ENCODE measurements around the gene LRMDA.
"Not testable (repeated sequence)": the region's sequence is repeated elsewhere in the genome, so short reads cannot be mapped to it uniquely, and the experiment has no call there.

Gene LRMDA

DNA sequence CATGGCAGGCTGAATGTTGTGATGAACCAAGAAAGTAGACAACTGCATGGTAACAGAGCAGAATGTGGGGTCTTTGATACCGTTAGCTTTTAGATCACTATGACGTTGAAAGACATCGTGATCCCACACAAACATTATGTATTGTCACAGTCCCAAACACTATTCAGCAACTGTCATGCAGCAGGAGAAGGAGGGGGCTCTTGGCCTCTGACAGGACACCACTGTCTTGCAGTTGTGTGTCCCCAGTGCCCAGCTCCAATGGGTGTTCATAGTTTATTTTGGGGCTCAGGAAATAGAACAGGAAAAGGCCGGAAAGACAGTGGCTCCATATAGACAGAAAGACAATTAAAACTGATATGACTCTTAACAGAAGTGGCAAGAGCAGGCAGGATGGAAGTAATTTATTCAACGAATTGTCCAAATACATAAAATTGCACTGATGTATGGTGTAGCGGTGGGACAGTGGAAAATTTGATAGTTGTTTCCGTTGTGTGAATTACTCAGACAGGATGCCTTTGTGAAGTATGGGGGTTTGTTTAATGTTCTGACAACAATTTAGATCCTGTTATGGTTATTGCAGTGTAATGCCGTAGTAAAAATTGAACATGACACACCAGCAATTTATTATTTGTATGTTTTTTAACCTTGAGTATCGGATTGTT lies 292.0 kb downstream of the LRMDA start:
- DNase-seq, result no peak

DNA sequence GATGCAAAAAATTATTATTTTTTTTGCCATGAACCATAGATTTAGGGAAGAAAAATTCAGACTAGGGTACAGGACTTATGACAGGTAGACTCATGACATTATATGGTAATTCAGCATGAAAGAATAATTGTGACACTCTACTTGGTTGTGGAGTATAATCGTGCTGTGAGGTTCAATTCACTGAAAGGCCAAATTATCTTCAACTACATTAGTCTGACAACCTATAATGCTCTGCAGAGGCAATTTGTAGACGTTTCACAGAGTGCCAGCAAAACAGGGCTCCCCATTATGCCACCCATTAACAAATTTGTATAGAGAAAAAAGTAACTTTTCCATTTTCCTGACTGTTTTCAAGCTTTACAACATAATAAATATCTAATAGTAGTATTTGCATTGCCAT lies 292.6 kb downstream of the LRMDA start:
- DNase-seq, result no peak

DNA sequence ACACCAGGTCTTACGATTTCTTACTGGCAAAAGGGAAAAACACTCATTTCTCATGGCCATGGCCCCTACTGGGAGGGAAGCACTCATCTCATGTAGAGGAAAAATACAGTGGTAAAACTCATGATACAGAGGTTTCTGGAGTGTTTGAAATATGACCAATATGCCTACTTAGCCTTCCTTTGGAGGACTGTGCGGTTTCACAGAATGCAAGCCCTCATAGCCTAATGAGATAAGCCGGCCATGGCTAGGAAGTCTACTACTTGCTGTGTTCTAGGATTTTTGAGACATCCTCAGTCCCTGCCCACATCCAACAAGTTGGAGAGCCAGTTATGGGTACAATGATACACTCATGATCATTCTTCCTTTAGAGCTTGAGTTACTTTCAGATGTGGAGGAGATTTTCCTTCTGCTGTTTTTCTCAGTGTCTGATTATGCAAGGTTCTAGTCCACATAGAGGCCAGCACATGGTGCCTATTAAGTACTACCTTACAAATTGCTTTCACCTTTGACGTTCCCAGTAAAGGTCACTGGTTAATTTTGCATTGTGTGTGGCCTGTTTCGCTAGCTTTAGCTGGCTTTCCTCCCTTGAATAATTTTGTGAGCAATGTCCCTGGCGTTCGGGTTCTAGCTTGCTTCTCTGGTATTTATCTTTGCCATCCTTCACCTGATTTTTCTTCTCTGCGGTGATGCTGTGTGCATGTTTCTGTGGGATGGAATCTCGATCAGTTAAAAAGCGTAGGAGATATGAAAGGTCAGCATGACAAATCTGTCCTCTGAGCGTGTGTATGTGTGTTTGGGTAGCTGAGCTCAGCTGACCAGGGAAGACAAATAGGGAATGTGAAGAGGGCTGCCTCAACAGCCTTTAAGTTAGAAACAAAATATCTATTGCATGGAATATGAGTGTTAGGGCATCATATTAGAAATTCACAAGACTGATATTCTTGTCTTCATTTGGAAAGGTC lies 295.4 kb downstream of the LRMDA start:
- DNase-seq, result no peak

DNA sequence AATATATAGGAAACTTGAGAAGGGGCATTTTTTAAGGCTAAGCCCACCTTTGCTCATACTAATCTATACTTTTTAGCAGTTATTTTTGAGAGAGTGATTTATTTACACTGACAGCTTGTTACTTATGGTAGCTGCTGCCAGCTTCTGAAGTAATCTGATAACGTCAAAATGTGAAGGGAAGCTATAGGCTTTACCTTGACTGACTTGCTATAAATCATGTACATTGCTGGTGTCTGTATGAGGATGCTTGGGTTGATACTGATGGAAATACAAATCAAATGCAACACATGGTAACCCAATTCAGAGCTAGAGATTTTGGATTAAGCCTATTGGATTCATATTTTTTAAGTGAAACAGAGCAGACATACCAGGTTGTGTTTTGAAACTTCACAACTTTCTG lies 299.4 kb downstream of the LRMDA start:
- no peak for DNase-seq

DNA sequence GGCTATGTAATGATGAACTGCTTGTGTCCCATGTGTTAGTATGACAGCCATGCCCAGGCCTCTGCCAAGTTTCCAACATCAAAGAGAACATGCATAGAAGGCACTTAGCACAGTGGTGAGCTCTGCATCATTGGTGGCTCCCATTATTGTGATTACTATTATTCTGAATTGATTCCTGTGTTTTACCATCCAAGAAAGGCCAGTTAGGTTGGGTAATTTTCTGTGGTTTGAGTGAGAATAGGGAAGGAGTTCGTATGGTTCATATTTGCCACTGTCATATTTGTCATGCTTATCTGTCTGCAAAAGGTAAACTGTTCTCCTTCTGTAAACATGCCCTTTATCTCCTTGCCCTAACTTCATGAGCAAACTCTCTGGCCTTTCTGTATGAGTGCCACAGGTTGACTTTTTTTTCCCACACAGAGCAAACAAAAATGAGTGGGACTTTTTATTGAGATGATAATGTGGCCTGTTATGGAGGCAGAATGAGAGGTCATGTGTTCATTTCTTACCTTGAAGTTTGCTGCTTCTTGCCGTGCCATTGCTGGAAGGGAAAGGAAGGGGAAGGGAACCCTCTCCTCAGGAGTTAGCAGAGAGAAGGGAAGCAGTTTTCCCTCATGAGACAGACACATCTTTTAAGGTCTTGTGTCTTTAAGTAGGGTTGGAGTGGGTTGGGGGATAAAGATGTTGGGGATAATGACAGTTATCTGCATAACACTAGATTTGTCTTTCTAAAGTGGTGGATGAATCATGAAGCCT lies 301.9 kb downstream of the LRMDA start:
- no peak for DNase-seq

DNA sequence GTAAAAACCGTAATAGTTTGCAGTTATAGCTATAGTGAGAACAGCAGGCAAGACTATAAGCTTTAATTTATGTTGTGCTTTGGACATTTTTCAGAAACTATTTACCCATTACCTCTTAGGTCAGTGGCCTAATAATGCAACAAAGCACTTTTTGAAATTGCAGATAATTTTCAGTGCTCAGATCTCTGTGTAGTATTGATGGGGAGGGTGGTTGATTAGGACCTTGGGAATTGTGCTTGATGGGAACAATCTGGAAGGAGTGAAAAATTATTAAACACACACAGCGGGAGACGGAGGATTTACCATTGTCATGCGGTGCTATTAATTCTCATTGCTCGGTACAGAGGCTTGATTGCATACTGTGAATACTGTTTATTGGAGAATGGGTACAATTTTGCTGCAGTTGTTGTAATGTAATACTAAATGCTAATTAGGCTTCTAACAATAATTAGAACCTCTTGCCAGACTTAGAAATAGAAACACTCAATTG lies 304.8 kb downstream of the LRMDA start:
- no peak for DNase-seq

DNA sequence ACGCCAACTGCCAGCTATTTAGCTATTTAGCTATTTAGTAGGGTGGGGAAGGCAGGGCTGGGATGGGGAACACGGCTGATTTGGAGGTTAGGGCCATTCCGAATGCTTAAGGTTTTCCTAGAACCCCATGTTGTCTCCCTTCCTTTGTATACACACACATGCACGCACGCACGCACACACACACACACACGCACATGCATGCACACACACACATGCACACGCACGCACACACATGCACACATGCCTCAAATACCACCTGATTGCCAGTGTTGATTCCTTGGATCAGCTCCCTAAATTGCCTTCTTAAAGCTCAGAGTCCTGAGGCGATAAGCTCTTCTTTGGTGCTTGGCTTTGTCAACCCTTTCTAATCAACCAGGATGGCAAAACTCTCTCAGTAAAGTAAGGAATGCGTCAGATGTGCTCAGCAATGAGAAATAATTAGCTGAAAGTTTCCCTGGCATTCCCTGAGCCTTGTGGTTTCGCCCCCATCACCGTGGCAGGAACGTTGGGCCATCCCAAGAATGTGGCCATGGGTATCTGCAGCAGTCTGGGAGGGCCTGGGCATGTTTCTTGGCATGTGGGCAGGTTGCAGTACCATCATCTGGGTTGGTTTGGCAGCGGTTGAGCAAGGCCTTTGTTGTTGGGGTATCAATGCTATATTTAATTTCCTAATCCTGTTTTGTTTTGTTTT lies 305.6 kb downstream of the LRMDA start:
- DNase-seq, result no peak

DNA sequence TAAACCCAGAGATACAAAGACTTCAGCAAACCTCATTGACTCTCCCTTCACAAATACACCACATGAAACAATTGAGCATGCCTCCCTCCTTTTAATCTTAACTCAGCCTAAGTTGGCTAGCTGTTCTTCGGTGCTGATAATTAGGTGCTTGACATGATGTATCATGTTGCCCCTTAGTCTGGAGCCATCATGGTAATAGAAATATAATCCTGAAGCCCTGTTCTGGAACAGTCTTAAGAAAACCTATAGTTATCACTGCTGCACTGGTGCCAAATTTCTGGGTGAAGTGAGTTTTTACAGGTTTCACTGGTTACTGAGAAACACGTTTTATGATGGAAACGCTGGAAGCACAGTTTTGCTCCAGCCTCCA lies 306.1 kb downstream of the LRMDA start:
- no peak for DNase-seq

DNA sequence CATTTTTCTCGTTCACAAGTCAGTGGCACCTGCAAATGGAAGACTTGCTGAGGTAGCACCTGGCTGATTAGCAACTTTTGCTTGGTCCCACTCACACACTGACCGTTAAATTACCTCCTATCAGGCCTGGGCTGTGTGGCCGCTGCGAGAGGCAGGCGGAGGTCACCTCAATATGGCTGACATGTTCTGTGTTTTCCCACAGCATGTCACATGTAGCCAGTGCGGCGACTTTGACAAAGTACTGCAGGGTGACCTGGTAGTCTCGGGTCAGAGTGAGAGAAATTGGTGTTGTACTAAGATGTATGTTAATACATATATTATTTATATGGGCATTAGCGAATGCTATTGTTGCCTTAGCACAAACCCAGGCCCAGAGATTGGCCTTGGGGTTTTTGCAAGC lies 307.5 kb downstream of the LRMDA start:
- no peak for DNase-seq

DNA sequence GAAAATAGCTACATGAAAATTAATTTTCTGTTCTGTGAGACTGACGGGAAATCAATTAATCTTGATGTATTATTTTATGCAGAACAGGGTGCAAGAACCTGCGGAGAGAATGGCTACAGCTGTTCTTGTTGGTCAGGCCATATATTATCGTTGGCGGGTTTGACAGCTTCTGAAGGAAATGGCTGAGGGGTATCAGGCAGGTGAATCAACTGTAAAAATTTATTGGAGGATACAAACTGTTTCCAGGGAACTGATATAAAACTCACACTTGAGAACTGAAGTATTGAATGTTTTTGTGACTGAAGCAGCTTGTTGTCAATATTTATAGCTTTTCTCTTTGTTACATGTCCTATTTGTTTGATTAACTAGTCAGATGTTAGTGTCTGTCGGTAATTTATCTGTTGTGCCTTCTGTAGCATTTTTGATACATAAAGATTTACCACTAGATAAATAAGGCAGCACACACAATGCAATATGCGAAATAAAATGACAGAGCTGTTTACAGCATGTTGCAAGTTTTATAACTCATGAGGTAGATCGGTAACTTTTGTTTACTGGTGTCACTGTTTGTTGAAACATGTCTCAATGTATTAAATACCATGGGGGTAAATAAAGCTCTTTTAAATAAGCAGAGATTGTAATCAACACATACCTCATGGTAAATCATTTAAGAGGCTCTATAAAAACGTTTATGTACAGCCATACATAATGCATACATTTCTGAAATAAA lies 308.2 kb downstream of the LRMDA start:
- no peak for DNase-seq

DNA sequence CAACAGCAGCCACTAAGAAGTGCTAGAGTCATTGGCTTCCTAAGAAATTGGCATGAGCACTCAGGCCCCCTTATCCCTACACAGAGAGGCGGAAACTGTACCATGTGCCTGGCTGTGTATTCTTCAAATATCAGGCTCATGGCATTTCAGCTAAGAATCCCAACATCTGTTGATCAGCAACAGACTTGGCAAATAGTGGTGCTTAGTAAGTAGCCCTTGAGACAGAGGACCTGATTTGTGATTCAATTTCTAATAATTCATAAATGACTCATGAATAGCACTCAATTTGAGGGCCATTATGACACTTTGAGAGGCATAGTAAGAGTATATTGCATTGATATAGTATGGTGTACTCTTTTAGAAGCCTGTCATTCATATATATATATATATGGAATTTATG lies 309.1 kb downstream of the LRMDA start:
- no peak for DNase-seq

DNA sequence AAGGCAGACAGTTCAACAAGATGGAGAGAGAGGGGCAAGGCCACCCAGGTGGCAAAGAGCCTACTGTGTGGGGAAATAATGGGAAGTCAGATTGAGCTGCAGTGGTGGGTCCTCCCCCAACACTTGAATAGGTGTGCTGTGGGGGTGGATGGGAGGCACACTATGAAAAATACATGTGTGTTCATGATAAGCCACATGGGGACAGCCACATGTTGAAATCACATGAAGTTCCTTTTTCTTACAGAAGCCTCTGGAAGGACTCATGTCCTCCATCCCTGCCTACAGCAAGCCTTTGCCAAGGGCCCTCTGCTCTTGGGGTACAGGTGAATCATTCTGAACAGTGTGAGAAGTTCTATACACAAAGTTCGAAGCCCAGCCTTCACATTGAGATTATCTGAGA lies 310.9 kb downstream of the LRMDA start:
- no peak for DNase-seq

DNA sequence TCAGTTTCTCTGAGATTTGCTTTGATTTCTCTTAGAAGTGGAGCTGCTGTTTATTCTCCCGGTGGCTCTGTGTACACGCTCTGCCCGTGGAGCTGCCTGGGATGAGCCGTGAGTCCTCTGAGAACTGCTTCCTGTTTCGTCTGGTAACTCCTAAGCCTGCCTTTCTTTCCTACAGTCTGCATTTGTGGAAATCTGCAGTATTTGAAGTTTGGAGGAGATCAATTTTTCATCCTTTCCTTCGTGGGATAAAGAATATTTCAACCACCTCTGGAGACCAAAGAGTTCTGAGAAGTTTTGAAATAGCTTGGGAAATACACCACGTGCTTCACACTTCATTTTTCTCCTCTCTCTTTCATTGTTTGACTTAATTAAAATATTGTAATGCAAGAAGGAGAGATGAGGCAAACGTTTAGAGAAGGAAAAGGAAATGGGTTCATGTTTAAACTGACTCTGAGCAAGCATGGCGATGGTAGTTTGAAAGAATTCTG lies 311.9 kb downstream of the LRMDA start:
- no peak for DNase-seq

DNA sequence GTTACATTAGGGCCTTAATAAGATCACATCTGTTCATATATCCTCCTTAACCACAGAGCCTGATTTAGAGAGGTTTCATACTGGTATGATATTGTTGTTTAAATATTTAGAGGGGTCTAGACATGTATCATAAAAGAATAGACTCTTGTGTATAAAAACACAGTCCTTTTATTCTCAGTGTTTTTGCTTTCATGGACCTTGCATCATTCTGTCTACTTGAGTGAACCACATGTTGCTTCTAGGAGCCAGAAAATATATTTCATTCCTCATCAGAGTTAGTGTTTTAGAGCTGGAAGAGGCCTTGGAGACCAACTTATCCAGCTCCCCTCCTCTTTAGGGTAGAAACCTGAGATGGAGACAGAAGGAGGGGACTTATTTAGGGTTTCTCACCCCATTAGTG lies 312.8 kb downstream of the LRMDA start:
- no peak for DNase-seq

DNA sequence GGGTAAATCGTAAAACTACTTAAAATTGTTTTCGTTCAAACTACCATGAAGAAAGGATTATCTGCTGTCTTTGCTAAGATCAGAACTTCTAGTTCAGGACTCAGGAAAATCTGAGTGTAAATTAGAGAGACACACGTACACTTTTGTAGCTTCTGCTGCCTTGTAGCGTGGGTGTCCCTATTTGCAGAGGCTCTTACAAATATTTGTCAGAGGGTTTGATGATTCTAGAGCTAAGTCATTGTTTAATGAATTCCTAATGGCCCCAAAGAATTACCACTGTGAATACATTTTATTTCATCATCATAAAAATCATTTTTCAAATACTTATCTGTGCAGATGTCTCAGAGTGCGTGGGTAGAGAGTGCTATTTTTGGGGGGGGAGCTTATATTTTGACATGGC lies 314.9 kb downstream of the LRMDA start:
- no peak for DNase-seq

DNA sequence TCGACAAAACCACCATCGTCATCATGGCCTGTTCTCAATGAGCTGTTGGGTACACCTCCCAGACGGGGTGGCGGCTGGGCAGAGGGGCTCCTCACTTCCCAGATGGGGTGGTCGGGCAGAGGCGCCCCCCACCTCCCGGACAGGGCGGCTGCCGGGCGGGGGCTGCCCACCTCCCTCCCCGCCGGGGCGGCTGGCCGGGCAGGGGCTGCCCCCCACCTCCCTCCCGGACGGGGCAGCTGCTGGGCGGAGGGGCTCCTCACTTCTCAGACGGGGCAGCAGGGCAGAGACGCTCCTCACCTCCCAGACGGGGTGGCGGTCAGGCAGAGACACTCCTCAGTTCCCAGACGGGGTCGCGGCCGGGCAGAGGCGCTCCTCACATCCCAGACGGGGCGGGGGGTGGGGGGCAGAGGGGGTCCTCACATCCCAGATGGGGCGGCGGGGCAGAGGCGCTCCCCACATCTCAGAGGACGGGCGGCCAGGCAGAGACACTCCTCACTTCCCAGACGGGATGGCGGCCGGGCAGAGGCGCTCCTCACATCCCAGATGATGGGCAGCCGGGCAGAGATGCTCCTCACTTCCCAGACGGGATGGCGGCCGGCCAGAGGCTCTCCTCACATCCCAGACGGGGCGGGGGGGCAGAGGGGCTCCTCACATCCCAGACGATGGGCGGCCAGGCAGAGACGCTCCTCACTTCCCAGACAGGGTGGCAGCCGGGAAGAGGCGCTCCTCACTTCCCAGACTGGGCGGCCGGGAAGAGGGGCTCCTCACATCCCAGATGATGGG lies 318.9 kb downstream of the LRMDA start:
- not testable (repeated sequence) for DNase-seq

DNA sequence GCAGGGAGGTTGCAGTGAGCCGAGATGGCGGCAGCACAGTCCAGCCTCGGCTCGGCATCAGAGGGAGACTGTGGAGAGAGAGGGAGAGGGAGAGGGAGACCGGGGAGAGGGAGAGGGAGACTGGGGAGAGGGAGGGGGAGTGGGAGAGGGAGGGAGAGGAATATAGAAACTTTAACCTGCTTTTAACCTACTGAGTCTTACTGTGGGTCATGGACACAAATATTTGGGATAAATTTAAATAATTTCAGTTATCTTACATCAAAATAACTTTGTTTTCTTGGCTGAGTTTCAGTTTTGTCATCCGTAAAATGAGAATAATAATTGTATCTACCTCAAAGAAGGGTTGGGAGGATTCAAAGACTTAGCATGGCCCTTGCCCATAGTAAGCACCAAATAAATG lies 319.8 kb downstream of the LRMDA start:
- no peak for DNase-seq

DNA sequence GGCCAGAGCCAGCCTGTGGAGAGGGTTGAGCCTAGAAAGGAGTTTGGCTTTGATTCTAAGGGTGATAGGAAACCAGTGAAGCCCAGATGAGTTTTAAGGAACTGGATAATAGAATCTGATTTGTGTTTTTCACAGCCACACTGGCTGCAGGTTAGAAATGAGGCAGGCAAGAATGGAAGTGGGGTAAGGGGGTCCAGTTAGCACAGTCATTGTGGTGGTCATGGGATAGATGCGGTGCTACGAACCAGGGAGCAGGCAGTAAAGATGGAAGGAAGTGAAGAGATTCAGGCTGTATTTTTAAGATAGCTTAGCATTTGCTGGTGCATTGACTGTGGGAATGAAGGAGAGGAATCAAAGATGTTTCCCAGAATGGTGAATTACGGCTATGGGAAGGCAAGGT lies 322.2 kb downstream of the LRMDA start:
- no peak for DNase-seq

DNA sequence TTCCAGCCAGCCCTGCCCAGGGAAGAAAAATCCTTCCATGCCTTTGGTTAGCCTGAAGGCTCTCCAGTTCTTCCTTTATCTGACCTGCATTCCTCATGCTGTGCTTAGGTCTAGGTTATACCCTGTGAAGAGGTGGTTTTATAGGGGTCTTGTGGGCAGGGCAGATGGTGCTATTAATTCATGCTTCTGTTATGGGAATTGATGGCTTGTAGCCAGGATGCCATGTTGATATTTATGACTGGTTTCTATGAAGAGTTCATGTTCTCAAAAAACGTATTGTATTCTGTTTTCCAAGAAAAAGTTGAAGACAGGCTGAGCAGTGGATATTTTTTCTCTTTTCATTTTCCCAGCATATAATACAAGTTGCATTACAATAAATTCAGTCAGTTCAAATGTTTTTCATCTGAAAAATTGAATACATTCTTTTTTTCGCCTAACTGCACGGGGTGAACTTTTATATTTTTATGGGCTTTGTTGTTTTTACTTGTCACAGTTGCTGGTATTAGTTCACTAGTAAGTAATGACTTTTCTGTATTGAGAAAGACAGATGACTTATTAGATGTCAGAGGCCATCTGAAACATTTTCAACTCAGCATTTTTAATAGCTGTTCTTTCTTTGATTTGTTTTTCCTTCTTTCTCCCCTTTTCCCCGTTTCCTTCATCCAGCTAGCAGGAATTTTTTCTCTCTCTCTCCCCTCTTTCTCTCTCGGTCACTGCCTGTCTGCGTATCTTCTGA lies 322.8 kb downstream of the LRMDA start:
- no peak for DNase-seq

DNA sequence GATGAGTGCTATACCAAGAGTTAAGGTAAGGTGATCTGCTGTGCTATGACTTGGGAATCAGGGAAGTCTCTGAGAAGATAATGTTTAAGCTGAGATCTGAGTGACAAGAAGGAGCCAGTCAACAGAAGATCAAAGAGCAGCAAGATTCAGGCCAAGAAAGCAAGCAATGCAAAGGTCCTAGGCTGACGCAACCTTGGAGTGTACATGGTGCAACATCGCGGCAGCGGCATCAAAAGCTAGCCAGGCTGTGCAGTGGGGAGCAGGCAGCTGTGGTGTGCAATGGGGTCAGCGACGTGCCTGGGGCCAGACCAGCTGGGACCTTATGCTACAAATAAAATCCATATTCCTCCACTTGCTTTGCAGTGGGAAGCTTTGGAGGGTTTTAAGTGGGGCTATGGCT lies 324.1 kb downstream of the LRMDA start:
- no peak for DNase-seq

DNA sequence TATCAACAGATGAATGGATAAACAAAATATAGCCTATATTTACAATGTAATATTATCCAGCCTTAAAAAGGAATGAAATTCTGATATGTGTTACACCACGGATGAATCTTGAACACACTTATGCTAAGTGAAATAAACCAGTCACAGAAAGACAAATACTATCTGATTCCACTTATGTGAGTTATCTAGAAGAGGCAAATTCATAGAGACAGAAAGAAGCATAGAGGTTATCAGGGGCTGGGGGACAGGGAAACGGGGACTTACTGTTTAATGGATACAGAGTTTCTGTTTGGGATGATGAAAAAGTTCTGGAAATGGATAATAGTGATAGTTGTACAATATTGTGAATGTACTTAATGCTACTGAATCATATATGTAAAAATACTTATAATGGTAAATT lies 329.9 kb downstream of the LRMDA start:
- no peak for DNase-seq

Data from activated naive CD4-positive, alpha-beta T cell (primary cell).